Neural progenitor cell (in vitro differentiated cells): ENCODE measurements around the gene IGFN1. TPM values are rescaled to one million over a fixed set of nuclear protein-coding genes. Genes with fewer than 3 reads are reported as not detected.

Experiments used
- DNase-seq: peaks from one replicate; pipeline ENCODE4 v3.0.0-alpha.2; 2016; ENCODE audit warnings: low spot score
- H2AFZ ChIP-seq: fragments of 200-600 bp; sonication (generic); replicated peaks from 2 replicates; pipeline ENCODE4 v1.6.1; 2016; ENCODE audit warnings: antibody characterized with exemption
- H3F3A ChIP-seq: fragments of 200-600 bp; sonication (generic); 2 replicates; pipeline ENCODE4 v1.6.1; 2016; ENCODE audit warnings: antibody characterized with exemption, low read depth
- H3K27ac ChIP-seq: fragments of 200-600 bp; sonication (generic); 2 replicates; pipeline ENCODE4 v1.5.1; 2016; ENCODE audit warnings: mild to moderate bottlenecking
- H3K27me3 ChIP-seq: fragments of 200-600 bp; sonication (generic); 2 replicates; pipeline ENCODE4 v1.6.1; 2016; ENCODE audit warnings: mild to moderate bottlenecking, moderate library complexity
- H3K36me3 ChIP-seq: fragments of 200-600 bp; sonication (generic); 2 replicates; pipeline ENCODE4 v1.5.1; 2016
- H3K4me1 ChIP-seq: fragments of 200-600 bp; sonication (generic); 2 replicates; pipeline ENCODE4 v1.6.1; 2016; ENCODE audit warnings: mixed run types
- H3K4me2 ChIP-seq: fragments of 200-600 bp; sonication (generic); 2 replicates; pipeline ENCODE4 v1.6.1; 2016
- H3K4me3 ChIP-seq: fragments of 200-600 bp; sonication (generic); 2 replicates; pipeline ENCODE4 v1.5.1; 2016
- H3K79me2 ChIP-seq: fragments of 200-600 bp; sonication (generic); 2 replicates; pipeline ENCODE4 v1.6.1; 2016; ENCODE audit warnings: low read depth
- H3K9ac ChIP-seq: fragments of 200-600 bp; sonication (generic); 2 replicates; pipeline ENCODE4 v1.6.1; 2016
- H3K9me3 ChIP-seq: fragments of 200-600 bp; sonication (generic); 2 replicates; pipeline ENCODE4 v1.5.1; 2016; ENCODE audit warnings: low read depth
- H4K20me1 ChIP-seq: fragments of 200-600 bp; sonication (generic); 2 replicates; pipeline ENCODE4 v1.6.1; 2016; ENCODE audit warnings: low read depth
- H3K27ac Mint-ChIP-seq: 3 replicates; pipeline ENCODE4 v1.8.0; 2021; ENCODE audit warnings: mixed read lengths
- H3K27me3 Mint-ChIP-seq: 2 replicates; pipeline ENCODE4 v1.8.0; 2022; ENCODE audit warnings: low read depth, mild to moderate bottlenecking, inconsistent platforms, moderate library complexity, mixed read lengths; ENCODE audit not compliant: insufficient read depth
- H3K36me3 Mint-ChIP-seq: 3 replicates; pipeline ENCODE4 v1.8.0; 2021; ENCODE audit warnings: mixed read lengths
- H3K4me1 Mint-ChIP-seq: 3 replicates; pipeline ENCODE4 v1.8.0; 2021; ENCODE audit warnings: mixed read lengths
- H3K4me3 Mint-ChIP-seq: 3 replicates; pipeline ENCODE4 v1.8.0; 2021; ENCODE audit warnings: mild to moderate bottlenecking, moderate library complexity, mixed read lengths
- H3K9me3 Mint-ChIP-seq: 3 replicates; pipeline ENCODE4 v1.8.0; 2020; ENCODE audit warnings: mixed read lengths
- EZH2 ChIP-seq: fragments of 200-600 bp; sonication (generic); IDR thresholded peaks from 2 replicates; pipeline ENCODE4 v1.6.1; 2017; ENCODE audit warnings: antibody characterized with exemption, mild to moderate bottlenecking, moderate library complexity
- EZH2phosphoT487 ChIP-seq: fragments of 200-600 bp; sonication (generic); IDR thresholded peaks from 2 replicates; pipeline ENCODE4 v1.6.1; 2017; ENCODE audit warnings: antibody characterized with exemption
- total RNA-seq: library from RNA; depleted of rRNA; stranded (reverse); fragments of >200 nt; gene quantifications from 2 replicates; pipeline ENCODE4 v1.2.3, GENCODE V29; 2015; ENCODE audit warnings: low replicate concordance
- TF ChIP-seq, protein P1 (sequence below): fragments of 200-600 bp; sonication (generic); IDR thresholded peaks from 2 replicates; pipeline ENCODE4 v1.5.1; 2017; ENCODE audit warnings: antibody characterized with exemption, mild to moderate bottlenecking

The IGFN1 gene
- total RNA-seq, 1 donor from 2014 or later, result not detected

DNA sequence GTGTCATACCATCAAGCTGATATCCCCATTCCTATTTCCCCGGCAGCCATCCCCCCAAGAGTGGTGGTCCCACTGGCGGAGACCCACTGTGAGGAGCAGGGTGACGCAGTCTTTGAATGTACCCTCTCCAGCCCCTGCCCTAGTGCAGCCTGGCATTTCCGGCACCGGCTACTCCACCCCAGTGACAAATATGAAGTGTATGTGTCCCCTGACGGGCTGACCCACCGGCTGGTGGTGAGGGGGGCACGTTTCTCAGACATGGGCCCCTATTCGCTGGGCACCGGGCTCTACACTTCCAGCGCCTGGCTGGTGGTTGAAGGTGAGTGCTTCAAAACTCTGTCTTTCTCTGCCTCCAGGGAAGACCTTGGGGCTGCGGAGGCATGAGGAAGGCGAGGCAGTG, 14.4 kb downstream of the IGFN1 start:
- Histone ChIP-seq H3K4me1 (no peaks in the 10 kb centered on the region), H4K20me1 (no peaks in the 10 kb centered on the region), H3K9ac (no peak overlapping the region), H3K4me3 (no peak overlapping the region), H3K36me3 (no peaks in the 10 kb centered on the region), H2AFZ (no peak overlapping the region), H3F3A (no peaks in the 10 kb centered on the region), H3K4me2 (no peak overlapping the region), H3K9me3 (no peaks in the 10 kb centered on the region), H3K79me2 (no peaks in the 10 kb centered on the region), H3K27ac (no peak overlapping the region), H3K27me3 (peaks cover 7% of the 10 kb centered on the region)
- DNase-seq, result no peak
- no peak overlapping the region for H3K4me3 Mint-ChIP-seq
- H3K4me1 Mint-ChIP-seq, result no peaks in the 10 kb centered on the region
- peaks cover 16% of the 10 kb centered on the region for H3K27me3 Mint-ChIP-seq
- no peak overlapping the region for H3K27ac Mint-ChIP-seq
- H3K9me3 Mint-ChIP-seq, result no peaks in the 10 kb centered on the region
- TF ChIP-seq EZH2, result no peak
- no peak for TF ChIP-seq EZH2phosphoT487
- TF ChIP-seq, protein P1, sequence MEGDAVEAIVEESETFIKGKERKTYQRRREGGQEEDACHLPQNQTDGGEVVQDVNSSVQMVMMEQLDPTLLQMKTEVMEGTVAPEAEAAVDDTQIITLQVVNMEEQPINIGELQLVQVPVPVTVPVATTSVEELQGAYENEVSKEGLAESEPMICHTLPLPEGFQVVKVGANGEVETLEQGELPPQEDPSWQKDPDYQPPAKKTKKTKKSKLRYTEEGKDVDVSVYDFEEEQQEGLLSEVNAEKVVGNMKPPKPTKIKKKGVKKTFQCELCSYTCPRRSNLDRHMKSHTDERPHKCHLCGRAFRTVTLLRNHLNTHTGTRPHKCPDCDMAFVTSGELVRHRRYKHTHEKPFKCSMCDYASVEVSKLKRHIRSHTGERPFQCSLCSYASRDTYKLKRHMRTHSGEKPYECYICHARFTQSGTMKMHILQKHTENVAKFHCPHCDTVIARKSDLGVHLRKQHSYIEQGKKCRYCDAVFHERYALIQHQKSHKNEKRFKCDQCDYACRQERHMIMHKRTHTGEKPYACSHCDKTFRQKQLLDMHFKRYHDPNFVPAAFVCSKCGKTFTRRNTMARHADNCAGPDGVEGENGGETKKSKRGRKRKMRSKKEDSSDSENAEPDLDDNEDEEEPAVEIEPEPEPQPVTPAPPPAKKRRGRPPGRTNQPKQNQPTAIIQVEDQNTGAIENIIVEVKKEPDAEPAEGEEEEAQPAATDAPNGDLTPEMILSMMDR, result no peak
- no peaks in the 10 kb centered on the region for H3K36me3 Mint-ChIP-seq

DNA sequence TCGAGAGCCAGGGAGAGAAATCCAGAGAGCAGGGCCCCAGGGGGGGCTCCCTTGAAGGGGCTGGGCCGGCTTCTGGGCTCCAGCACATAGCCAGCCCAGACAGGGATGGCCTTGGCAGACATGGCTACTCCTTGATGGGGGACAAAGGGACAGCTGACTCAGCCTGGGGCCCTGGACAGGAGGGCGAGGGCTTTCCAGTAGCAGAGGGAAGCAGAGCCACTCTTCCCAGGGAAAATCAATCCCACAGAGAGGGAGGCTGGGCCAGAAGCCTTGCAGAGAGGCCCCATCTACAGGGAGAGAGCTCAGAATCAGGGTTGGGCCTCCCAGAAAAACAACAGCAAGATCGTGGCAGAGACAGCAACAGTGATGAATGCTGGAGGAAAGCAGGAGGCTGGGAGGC, 15.6 kb downstream of the IGFN1 start:
- TF ChIP-seq EZH2phosphoT487 (no peak), EZH2 (no peak)
- TF ChIP-seq, protein P1, result no peak
- Histone ChIP-seq H4K20me1 (no peaks in the 10 kb centered on the region), H3K9ac (no peak overlapping the region), H3K79me2 (no peaks in the 10 kb centered on the region), H3K4me3 (no peak overlapping the region), H3K9me3 (no peaks in the 10 kb centered on the region), H3K4me1 (no peaks in the 10 kb centered on the region), H3K27ac (no peak overlapping the region), H2AFZ (no peak overlapping the region), H3K4me2 (no peak overlapping the region), H3F3A (no peaks in the 10 kb centered on the region), H3K36me3 (no peaks in the 10 kb centered on the region), H3K27me3 (peaks cover 13% of the 10 kb centered on the region)
- Mint-ChIP-seq H3K27ac (peak overlapping the region; percentile 50), H3K4me3 (no peak overlapping the region), H3K27me3 (peaks cover 14% of the 10 kb centered on the region), H3K9me3 (no peaks in the 10 kb centered on the region), H3K36me3 (no peaks in the 10 kb centered on the region), H3K4me1 (no peaks in the 10 kb centered on the region)
- DNase-seq, result no peak

DNA sequence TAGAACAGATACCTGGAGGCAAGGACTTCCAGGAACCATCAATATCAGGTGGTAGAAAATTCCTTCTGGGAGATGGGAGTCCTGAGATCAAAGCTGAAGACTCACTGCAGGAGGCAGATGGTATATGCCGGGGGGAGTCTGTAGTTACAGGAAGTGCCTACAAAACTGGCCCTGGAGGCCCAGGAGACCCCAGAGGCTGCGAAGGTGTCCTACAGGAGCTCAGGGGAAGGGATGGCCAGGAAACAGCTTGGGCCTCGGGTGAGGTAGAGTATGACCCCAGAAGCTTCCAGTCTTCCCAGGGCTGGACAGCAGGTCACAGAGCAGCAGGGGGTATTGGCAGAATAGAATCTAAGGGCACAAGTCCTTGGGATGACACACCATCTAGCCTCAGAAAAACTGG, 16.4 kb downstream of the IGFN1 start:
- peaks cover 16% of the 10 kb centered on the region for H3K27me3 Mint-ChIP-seq

More for the DNA sequence above, 16.4 kb downstream of the IGFN1 start:
- no peak for DNase-seq
- no peaks in the 10 kb centered on the region for H3K4me1 Mint-ChIP-seq
- no peak overlapping the region for H3K9ac ChIP-seq
- no peaks in the 10 kb centered on the region for H3K36me3 Mint-ChIP-seq
- no peaks in the 10 kb centered on the region for H3K79me2 ChIP-seq
- no peak overlapping the region for H3K4me2 ChIP-seq
- no peaks in the 10 kb centered on the region for H3F3A ChIP-seq
- no peaks in the 10 kb centered on the region for H3K9me3 ChIP-seq
- peaks cover 18% of the 10 kb centered on the region for H3K27me3 ChIP-seq
- TF ChIP-seq, protein P1, result no peak
- TF ChIP-seq EZH2 (no peak), EZH2phosphoT487 (no peak)
- H3K27ac Mint-ChIP-seq, result peak overlapping the region; percentile 64
- no peak overlapping the region for H2AFZ ChIP-seq
- H3K4me1 ChIP-seq, result no peaks in the 10 kb centered on the region
- no peaks in the 10 kb centered on the region for H3K36me3 ChIP-seq
- H3K9me3 Mint-ChIP-seq, result no peaks in the 10 kb centered on the region
- no peak overlapping the region for H3K27ac ChIP-seq
- no peak overlapping the region for H3K4me3 Mint-ChIP-seq
- no peak overlapping the region for H3K4me3 ChIP-seq
- no peaks in the 10 kb centered on the region for H4K20me1 ChIP-seq
